CMK (cell line): ENCODE data around the gene MAP4K2.

Experiments
- DNase-seq: peaks from one replicate; pipeline ENCODE4 v3.0.0-alpha.2; 2010; ENCODE audit warnings: low read depth

Gene MAP4K2

GRCh38 chr11:64736654-64737053 lies 66.4 kb downstream of the MAP4K2 start:
- no peak for DNase-seq

GRCh38 chr11:64735725-64736259 lies 67.2 kb downstream of the MAP4K2 start:
- no peak for DNase-seq
